ENCODE results near the gene PLAAT4.

The PLAAT4 gene

DNA sequence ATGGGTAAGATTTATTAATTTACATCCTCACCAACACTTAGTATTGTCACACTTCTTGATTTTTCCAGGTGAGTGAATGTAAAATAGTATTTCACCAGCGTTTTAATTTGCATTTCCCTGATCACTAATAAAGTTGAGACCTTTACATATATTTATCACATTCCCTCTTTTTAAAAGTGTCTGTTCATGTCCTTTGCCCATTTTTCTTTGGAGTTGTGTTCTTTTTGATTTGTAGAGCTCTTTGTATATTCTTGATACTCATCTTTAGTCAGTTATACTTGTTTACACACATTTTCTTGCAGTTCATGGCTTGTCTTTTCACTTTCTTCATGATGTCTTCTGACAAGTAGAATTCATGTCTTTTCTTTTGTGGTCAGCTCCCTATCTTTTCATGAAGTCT lies 43.5 kb upstream of the PLAAT4 start:
- no peak for TF ChIP-seq ZFX (IDR thresholded peaks at IDR 0.05)
- TF ChIP-seq, protein P1, sequence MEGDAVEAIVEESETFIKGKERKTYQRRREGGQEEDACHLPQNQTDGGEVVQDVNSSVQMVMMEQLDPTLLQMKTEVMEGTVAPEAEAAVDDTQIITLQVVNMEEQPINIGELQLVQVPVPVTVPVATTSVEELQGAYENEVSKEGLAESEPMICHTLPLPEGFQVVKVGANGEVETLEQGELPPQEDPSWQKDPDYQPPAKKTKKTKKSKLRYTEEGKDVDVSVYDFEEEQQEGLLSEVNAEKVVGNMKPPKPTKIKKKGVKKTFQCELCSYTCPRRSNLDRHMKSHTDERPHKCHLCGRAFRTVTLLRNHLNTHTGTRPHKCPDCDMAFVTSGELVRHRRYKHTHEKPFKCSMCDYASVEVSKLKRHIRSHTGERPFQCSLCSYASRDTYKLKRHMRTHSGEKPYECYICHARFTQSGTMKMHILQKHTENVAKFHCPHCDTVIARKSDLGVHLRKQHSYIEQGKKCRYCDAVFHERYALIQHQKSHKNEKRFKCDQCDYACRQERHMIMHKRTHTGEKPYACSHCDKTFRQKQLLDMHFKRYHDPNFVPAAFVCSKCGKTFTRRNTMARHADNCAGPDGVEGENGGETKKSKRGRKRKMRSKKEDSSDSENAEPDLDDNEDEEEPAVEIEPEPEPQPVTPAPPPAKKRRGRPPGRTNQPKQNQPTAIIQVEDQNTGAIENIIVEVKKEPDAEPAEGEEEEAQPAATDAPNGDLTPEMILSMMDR (conservative IDR thresholded peaks at IDR 0.05) = no peak
- H3K27ac ChIP-seq = no peak overlapping the region

DNA sequence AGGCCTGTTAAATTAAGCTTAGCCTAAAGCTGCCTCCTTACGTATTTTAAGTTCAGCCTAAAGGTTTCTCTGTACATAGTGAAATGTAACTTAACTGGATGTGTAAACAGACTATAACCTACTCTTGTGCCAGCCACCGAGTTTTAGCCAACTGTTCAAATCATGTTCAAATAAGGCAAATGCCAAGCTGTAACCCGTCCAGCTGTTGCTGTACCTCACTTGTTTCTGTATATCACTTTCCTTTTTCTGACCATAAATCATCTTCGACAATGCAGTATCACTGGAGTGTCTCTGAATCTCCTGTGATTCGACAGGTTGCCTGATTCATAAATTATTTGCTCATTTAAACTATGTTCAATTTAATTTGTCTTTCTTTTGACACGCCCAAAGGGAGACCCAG lies 41.6 kb upstream of the PLAAT4 start:
- H3K27ac ChIP-seq = peak overlapping the region; percentile 40
- no peak for TF ChIP-seq ZFX (IDR thresholded peaks at IDR 0.05)
- TF ChIP-seq, protein P1 (conservative IDR thresholded peaks at IDR 0.05) = no peak

- no peak overlapping the region for H3K27ac ChIP-seq
- TF ChIP-seq ZFX (IDR thresholded peaks at IDR 0.05) = no peak
- TF ChIP-seq, protein P1 (conservative IDR thresholded peaks at IDR 0.05) = no peak
Measured at GRCh38 chr11:63499874-63500273, 36.7 kb upstream of the PLAAT4 start.

- TF ChIP-seq, protein P1 (conservative IDR thresholded peaks at IDR 0.05) = no peak
- no peak for TF ChIP-seq ZFX (IDR thresholded peaks at IDR 0.05)
- no peak overlapping the region for H3K27ac ChIP-seq
Measured at GRCh38 chr11:63501236-63501635, 35.4 kb upstream of the PLAAT4 start.

DNA sequence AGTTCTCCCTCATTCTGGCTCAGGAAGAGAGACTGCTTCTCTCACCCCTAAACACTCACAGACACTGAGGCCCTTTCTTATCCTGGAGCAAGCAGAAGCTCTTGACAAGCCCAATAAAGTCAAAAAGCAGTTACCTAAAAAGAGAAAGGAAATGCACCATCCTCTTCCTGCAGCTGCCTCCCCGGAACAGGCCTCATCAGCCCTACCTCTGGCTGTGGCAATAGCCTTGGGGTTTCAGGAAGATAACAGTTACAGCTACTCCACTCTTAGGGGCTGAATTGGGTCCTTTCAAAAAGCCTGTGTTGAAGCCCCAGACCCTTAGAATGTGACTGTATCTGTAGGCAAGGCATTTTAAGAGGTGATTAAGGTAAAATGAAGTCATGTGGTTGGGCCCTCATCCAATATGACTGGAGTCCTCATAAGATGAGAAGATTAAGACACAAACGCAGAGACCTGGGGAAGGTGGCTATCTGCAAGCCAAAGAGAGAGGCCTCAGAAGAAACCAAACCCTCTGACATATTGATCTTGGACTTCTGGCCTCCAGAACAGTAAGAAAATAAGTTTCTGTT lies 34.3 kb upstream of the PLAAT4 start:
- H3K27ac ChIP-seq = no peak overlapping the region
- TF ChIP-seq, protein P1 (conservative IDR thresholded peaks at IDR 0.05) = no peak
- TF ChIP-seq ZFX (IDR thresholded peaks at IDR 0.05) = no peak

DNA sequence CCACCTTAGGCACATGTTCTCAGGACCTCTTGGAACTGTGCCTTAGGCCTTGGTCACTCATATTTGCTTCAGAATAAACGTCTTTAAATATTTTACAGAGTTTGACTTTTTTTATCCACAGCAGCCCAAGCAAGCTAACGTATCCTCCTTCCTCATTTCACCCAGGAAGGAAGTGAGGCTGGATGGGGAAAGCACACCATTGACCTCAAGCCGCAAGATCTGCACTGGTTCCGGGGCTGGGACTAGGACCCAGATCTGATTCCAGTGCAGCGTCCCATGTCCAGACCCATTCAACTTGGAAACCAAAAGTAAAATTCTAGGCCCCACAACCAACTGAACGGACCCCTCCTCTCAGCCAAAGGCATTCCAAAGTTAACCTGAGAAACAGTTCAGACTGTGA lies 33.1 kb upstream of the PLAAT4 start:
- H3K27ac ChIP-seq = no peak overlapping the region
- no peak for TF ChIP-seq ZFX (IDR thresholded peaks at IDR 0.05)
- TF ChIP-seq, protein P1 (conservative IDR thresholded peaks at IDR 0.05) = no peak

- no peak overlapping the region for H3K27ac ChIP-seq
- TF ChIP-seq, protein P1 (conservative IDR thresholded peaks at IDR 0.05) = no peak
- no peak for TF ChIP-seq ZFX (IDR thresholded peaks at IDR 0.05)
Measured at GRCh38 chr11:63504054-63504453, 32.6 kb upstream of the PLAAT4 start.

All from C4-2B (cell line).